Neural cell (in vitro differentiated cells): ENCODE results near the gene WDR26. TPM values are rescaled to one million over a fixed set of nuclear protein-coding genes. Genes with fewer than 3 reads are reported as not detected.
"Not testable (repeated sequence)": the region's sequence is repeated elsewhere in the genome, so short reads cannot be mapped to it uniquely, and the experiment has no call there.

Experiments used
- H2AFZ ChIP-seq: fragments of 200-600, 300-800 bp; sonication (generic), shearing (Covaris generic); 2 replicates; pipeline ENCODE4 v1.6.0; 2014; ENCODE audit warnings: low read depth, mild to moderate bottlenecking, antibody characterized with exemption, low read length, moderate library complexity
- H3F3A ChIP-seq: fragments of 200-600 bp; shearing (Covaris generic); 2 replicates; pipeline ENCODE4 v1.6.1; 2016; ENCODE audit warnings: mild to moderate bottlenecking, moderate library complexity, mixed read lengths, antibody characterized with exemption, low read length; ENCODE audit not compliant: insufficient read depth, poor library complexity, severe bottlenecking
- H3K27ac ChIP-seq: fragments of 200-600, 300-800 bp; sonication (generic), shearing (Covaris generic); 2 replicates; pipeline ENCODE4 v1.5.1; 2014; ENCODE audit warnings: mild to moderate bottlenecking, low read length, moderate library complexity
- H3K27me3 ChIP-seq: fragments of 300-800, 200-600 bp; sonication (generic), shearing (Covaris generic); 2 replicates; pipeline ENCODE4 v1.6.0; 2014; ENCODE audit warnings: mild to moderate bottlenecking, low read depth, low read length, moderate library complexity; ENCODE audit not compliant: insufficient read depth
- H3K36me3 ChIP-seq: fragments of 300-800, 200-600 bp; sonication (generic), shearing (Covaris generic); 2 replicates; pipeline ENCODE4 v1.5.1; 2014; ENCODE audit warnings: mild to moderate bottlenecking, antibody characterized with exemption, low read length, moderate library complexity; ENCODE audit not compliant: insufficient read depth
- H3K4me2 ChIP-seq: fragments of 300-800, 200-600 bp; sonication (generic), shearing (Covaris generic); 2 replicates; pipeline ENCODE4 v1.6.0; 2014; ENCODE audit warnings: mild to moderate bottlenecking, low read length
- H3K4me3 ChIP-seq: fragments of 300-800, 200-600 bp; sonication (generic), shearing (Covaris generic); 2 replicates; pipeline ENCODE4 v1.5.1; 2014; ENCODE audit warnings: mild to moderate bottlenecking, low read length, moderate library complexity
- H3K79me2 ChIP-seq: fragments of 200-600 bp; shearing (Covaris generic); replicated peaks from 2 replicates; pipeline ENCODE4 v1.6.0; 2014; ENCODE audit warnings: mild to moderate bottlenecking, low read length, moderate library complexity; ENCODE audit not compliant: insufficient read depth
- H3K9ac ChIP-seq: fragments of 300-800, 200-600 bp; sonication (generic), shearing (Covaris generic); 2 replicates; pipeline ENCODE4 v1.6.1; 2016; ENCODE audit warnings: mild to moderate bottlenecking, low read length, mixed read lengths
- H3K9me2 ChIP-seq: fragments of 200-600 bp; shearing (Covaris generic); 2 replicates; pipeline ENCODE4 v1.6.1; 2016; ENCODE audit warnings: mild to moderate bottlenecking, low read length, mixed read lengths; ENCODE audit not compliant: insufficient read depth
- H3K9me3 ChIP-seq: fragments of 200-600, 300-800 bp; sonication (generic), shearing (Covaris generic); 2 replicates; pipeline ENCODE4 v1.6.1; 2016; ENCODE audit warnings: mild to moderate bottlenecking, mixed run types, low read length, moderate library complexity, mixed read lengths
- H4K20me1 ChIP-seq: fragments of 200-600 bp; shearing (Covaris generic); 2 replicates; pipeline ENCODE4 v1.6.1; 2016; ENCODE audit warnings: mild to moderate bottlenecking, mixed run types; ENCODE audit not compliant: insufficient read depth
- CTCF ChIP-seq: fragments of 450-650 bp; IDR thresholded peaks from 2 replicates; pipeline ENCODE4 v1.5.1; 2014; ENCODE audit warnings: antibody characterized with exemption, mild to moderate bottlenecking, moderate library complexity; ENCODE audit not compliant: poor library complexity, severe bottlenecking
- EP300 ChIP-seq: fragments of 450-650 bp; conservative IDR thresholded peaks from 2 replicates; pipeline ENCODE4 v1.6.1; 2014; ENCODE audit warnings: antibody characterized with exemption, mild to moderate bottlenecking, moderate library complexity; ENCODE audit not compliant: poor library complexity, severe bottlenecking
- EZH2 ChIP-seq: fragments of 200-600, 300-800 bp; shearing (Covaris generic), sonication (generic); IDR thresholded peaks from 2 replicates; pipeline ENCODE4 v1.6.1; 2014; ENCODE audit warnings: antibody characterized with exemption, low read length, borderline replicate concordance, mild to moderate bottlenecking; ENCODE audit not compliant: insufficient read depth, poor library complexity, severe bottlenecking
- MXI1 ChIP-seq: fragments of 450-650 bp; conservative IDR thresholded peaks from 2 replicates; pipeline ENCODE4 v1.6.1; 2014; ENCODE audit warnings: antibody characterized with exemption, mild to moderate bottlenecking; ENCODE audit not compliant: poor library complexity, severe bottlenecking
- POLR2AphosphoS5 ChIP-seq: IDR thresholded peaks from 2 replicates; pipeline ENCODE4 v1.6.1; 2012
- RAD21 ChIP-seq: fragments of 450-650 bp; conservative IDR thresholded peaks from 2 replicates; pipeline ENCODE4 v1.6.1; 2014; ENCODE audit warnings: antibody characterized with exemption, mild to moderate bottlenecking, moderate library complexity
- REST ChIP-seq: IDR thresholded peaks from 2 replicates; pipeline ENCODE4 v1.6.1; 2012; ENCODE audit warnings: borderline replicate concordance
- SMC3 ChIP-seq: fragments of 450-650 bp; conservative IDR thresholded peaks from 2 replicates; pipeline ENCODE4 v1.6.1; 2014; ENCODE audit warnings: antibody characterized with exemption, mild to moderate bottlenecking, moderate library complexity; ENCODE audit not compliant: poor library complexity
- TAF1 ChIP-seq: IDR thresholded peaks from 2 replicates; pipeline ENCODE4 v1.6.1; 2012; ENCODE audit warnings: low read depth
- polyA plus RNA-seq: library from polyadenylated mRNA; depleted of rRNA; stranded (reverse); fragments of >200 nt; gene quantifications from 2 replicates; pipeline ENCODE4 v1.2.3, GENCODE V29; 2014

Gene WDR26
- polyA plus RNA-seq, 1 donor from 2014 or later, result 89.6 TPM

GRCh38 chr1:224348137-224348536, 86.5 kb downstream of the WDR26 start:
- Histone ChIP-seq H3K9me3 (no peaks in the 10 kb centered on the region), H4K20me1 (no peaks in the 10 kb centered on the region), H3K27ac (no peak overlapping the region), H3K4me3 (no peak overlapping the region), H3K4me2 (no peak overlapping the region), H3F3A (no peaks in the 10 kb centered on the region), H2AFZ (no peak overlapping the region), H3K79me2 (no peaks in the 10 kb centered on the region), H3K9ac (no peak overlapping the region), H3K36me3 (no peaks in the 10 kb centered on the region), H3K9me2 (no peaks in the 10 kb centered on the region), H3K27me3 (no peaks in the 10 kb centered on the region)
- TF ChIP-seq TAF1 (no peak), EP300 (no peak), EZH2 (no peak), MXI1 (no peak), CTCF (no peak), RAD21 (no peak), SMC3 (no peak), REST (no peak), POLR2AphosphoS5 (no peak)

GRCh38 chr1:224343679-224344078, 90.9 kb downstream of the WDR26 start:
- no peaks in the 10 kb centered on the region for H3K9me3 ChIP-seq
- H3K27me3 ChIP-seq, result peaks cover 3% of the 10 kb centered on the region
- no peak overlapping the region for H3K27ac ChIP-seq
- no peak overlapping the region for H2AFZ ChIP-seq
- H3K36me3 ChIP-seq, result no peaks in the 10 kb centered on the region
- H3K4me2 ChIP-seq, result no peak overlapping the region
- no peak for TF ChIP-seq RAD21
- TF ChIP-seq REST, result no peak
- no peak for TF ChIP-seq TAF1
- no peak for TF ChIP-seq EZH2
- TF ChIP-seq CTCF, result no peak
- no peak for TF ChIP-seq MXI1
- no peak for TF ChIP-seq POLR2AphosphoS5
- no peak for TF ChIP-seq SMC3
- TF ChIP-seq EP300, result no peak
- H3K9me2 ChIP-seq, result no peaks in the 10 kb centered on the region
- H4K20me1 ChIP-seq, result no peaks in the 10 kb centered on the region
- no peak overlapping the region for H3K4me3 ChIP-seq
- H3K79me2 ChIP-seq, result no peaks in the 10 kb centered on the region
- H3K9ac ChIP-seq, result no peak overlapping the region
- no peaks in the 10 kb centered on the region for H3F3A ChIP-seq

- peak overlapping the region; percentile 49 for H3K4me3 ChIP-seq
- not testable (repeated sequence) for H3K9me3 ChIP-seq, H3K36me3 ChIP-seq, H3K79me2 ChIP-seq, H4K20me1 ChIP-seq, H3K9ac ChIP-seq, H3K4me2 ChIP-seq, H3F3A ChIP-seq, H3K9me2 ChIP-seq, H3K27me3 ChIP-seq, H3K27ac ChIP-seq
- peak overlapping the region; percentile 33 for H2AFZ ChIP-seq
Measured at GRCh38 chr1:224340453-224341384, 93.9 kb downstream of the WDR26 start.
